SH-SY5Y (cell line): ENCODE measurements around the gene SNX18.

Experiments used
- GATA2 ChIP-seq: IDR thresholded peaks from 2 replicates; pipeline ENCODE4 v1.6.1; 2011; ENCODE audit warnings: mild to moderate bottlenecking, low read depth, low read length
- GATA3 ChIP-seq: IDR thresholded peaks from 2 replicates; pipeline ENCODE4 v1.6.1; 2011; ENCODE audit warnings: low read depth, mild to moderate bottlenecking, low read length, moderate library complexity

The SNX18 gene

DNA sequence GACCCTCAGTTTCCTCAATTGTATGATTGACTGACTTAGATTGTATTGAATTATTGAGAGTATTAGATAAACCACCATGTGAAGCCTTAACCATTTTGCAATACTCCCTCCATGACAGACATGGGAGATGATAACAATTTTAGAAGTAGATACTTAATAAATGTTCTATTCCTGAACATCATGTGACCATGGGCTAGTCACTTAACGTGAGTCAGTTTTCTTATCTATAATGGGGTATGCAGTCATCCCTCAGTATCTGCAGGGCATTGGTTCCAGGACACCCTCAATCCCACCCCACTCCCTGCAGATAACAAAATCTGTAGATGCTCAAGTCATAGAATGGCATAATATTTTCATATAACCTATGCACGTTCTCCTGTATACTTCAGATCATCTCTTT is 31.0 kb downstream of the SNX18 start:
- TF ChIP-seq GATA3 (no peak), GATA2 (no peak)

- TF ChIP-seq GATA2 (no peak), GATA3 (no peak)
Observed at GRCh38 chr5:54551292-54551691, 33.7 kb downstream of the SNX18 start.

DNA sequence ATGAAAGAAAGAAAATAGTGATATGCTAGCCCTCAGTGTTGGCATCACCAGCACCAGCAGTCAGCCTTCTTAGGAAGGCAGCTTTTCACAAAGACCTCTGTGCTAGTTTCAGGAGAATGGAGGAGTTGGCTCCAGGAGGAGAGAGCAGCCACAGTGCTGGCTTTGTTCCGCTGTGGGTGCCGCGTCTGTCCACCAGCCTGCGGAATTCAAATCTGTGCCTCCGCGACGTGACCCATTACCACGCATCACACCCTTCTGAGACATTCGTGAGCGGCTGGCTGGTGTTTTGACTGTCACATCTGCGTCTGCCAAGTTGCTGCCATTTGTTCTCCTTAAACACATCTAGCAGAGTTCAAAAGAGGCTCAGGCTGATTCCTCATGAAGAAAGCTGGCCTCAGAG is 34.4 kb downstream of the SNX18 start:
- TF ChIP-seq GATA3 (no peak), GATA2 (no peak)

- no peak for TF ChIP-seq GATA3
- TF ChIP-seq GATA2 = no peak
Observed at GRCh38 chr5:54552446-54552845, 34.9 kb downstream of the SNX18 start.

DNA sequence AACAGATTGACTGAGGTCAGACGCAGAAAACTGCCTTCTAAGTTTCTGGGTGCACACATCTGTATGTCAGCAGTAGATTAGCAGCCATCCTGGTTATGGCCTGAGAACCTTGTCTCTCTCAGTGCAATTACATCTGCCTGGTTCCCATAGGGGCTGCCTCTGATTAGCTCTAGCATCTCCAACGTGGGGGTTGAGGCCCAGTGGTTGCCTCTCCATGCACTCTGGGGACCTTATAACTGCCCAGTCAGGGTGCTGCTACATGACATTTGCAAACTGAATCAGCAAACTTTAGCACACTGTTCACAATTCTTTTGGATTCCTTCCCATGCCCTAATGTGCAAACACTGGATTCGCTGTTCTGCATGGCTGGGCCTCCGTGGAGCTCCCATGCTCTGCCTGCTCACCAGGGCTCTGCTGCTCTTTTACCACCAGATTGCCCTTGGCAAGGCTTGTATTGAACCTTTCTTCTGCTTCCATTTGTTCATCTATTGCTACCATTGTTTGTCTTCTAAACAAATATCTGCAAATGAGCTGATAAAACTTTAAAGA is 36.2 kb downstream of the SNX18 start:
- TF ChIP-seq GATA2 = no peak
- TF ChIP-seq GATA3 = no peak

DNA sequence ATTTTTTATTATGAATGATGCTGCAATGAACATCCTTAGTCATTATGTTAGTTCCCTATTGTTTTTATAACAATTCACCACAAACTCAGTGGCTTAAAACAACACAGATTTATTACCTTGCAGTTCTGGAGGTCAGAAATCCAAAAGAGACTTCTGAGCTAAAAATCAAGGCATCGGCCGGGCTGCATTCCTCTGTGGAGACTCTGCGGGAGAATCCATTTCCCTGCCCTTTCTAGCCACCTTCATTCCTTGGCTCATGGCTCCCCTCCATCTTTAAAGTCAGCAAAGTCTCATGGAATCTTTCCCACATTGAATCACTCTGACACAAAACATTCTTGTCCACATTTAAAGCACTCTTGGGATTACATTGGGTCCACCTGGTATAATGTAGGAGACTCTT is 38.6 kb downstream of the SNX18 start:
- no peak for TF ChIP-seq GATA2
- TF ChIP-seq GATA3 = no peak

GRCh38 chr5:54558362-54558761 is 40.8 kb downstream of the SNX18 start:
- TF ChIP-seq GATA3 (no peak), GATA2 (no peak)

DNA sequence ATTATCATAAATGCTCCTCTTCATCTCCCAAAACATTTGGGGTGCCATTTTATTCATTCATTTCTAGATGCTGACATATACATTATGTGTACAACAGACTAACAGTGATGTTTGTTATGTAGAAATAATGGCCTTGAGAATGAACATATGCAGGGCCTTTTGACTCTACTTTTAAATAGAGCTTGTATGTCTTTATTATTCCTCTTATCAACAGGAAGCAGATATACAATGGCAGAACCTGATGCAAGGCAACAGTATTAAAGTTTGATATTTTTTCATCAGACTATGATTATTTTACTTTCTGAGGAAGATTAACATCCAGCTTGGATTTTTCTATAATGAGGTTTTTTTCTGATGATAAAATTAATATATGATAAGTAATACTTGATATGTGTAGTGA is 44.1 kb downstream of the SNX18 start:
- TF ChIP-seq GATA2 = no peak
- TF ChIP-seq GATA3 = no peak

- no peak for TF ChIP-seq GATA2
Observed at GRCh38 chr5:54563083-54563761, 45.7 kb downstream of the SNX18 start.

- TF ChIP-seq GATA3 (no peak), GATA2 (no peak)
Observed at GRCh38 chr5:54567996-54568395, 50.4 kb downstream of the SNX18 start.

DNA sequence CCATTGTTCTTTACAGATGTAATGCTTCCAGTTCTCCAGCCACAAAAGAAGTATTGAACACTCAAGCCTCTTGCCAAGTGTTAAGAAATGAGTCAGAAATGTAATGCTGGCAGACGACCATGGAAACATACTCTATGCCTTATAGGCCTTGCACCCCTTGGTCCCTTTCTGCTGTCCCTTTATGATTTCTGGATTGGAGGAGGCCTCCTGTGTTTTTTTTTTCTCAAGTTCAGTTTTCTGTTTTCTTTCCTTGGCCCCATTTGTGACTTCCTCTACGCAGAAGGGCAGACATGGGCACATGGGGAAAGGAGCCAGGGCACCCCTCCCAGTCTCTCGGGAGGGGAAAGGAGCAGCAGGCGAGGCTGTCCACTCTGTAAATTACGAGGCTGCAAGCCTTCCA is 53.4 kb downstream of the SNX18 start:
- no peak for TF ChIP-seq GATA2
- TF ChIP-seq GATA3 = no peak

DNA sequence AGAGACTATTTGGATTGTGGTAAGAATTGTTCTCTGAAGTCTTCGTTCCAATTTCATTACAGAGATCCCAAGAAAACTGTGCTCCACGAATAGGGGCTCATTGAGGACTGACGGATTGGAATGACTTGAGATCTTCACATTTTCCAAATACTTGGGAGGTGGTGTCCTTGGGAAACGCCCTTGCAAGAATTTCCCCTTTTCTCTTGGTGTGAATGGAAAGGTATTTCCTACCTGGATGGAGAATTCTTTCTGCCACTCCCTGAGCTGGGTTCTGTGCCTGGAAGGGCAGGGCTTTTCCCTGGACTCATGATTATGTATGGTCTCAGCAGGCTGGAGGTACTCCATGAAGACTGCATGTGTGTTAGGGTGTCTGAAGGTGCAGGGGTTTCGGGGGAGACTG is 53.9 kb downstream of the SNX18 start:
- TF ChIP-seq GATA2 (no peak), GATA3 (no peak)

DNA sequence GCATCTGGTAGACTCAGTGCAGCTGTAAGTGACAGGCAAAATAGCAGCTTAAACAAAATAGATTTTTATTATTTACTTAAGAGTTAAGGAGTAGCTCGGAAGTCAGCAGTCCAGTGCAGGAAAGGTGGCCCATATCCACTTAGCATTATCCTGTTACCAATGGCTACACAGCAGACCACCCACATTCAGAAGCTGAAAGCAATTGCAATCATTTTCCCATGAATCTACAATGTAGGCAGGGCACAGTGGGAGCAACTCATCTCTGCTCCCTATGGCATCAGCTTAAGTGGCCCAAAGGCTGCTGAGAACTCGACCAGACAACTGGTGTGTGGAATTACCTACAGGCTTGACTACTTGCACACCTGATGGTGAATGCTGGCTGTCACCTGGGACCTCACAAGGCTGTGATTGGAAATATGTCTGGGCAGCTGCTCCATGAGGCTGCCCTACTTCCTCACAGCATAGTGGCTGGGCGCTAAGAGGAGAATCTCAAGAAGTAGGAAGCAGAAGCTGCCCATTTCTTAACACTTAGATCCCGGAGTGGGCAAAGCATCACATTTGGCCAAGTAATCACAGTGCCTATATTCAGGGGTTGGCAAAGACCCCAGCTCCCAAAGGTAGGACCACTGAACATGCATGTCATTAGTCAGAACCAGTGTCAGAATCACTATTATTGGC is 56.4 kb downstream of the SNX18 start:
- TF ChIP-seq GATA3 = no peak
- no peak for TF ChIP-seq GATA2

- TF ChIP-seq GATA2 = no peak
- TF ChIP-seq GATA3 = no peak
Observed at GRCh38 chr5:54577528-54577927, 60.0 kb downstream of the SNX18 start.
